Measurements from ENCODE around the gene MPPED2.

DNA sequence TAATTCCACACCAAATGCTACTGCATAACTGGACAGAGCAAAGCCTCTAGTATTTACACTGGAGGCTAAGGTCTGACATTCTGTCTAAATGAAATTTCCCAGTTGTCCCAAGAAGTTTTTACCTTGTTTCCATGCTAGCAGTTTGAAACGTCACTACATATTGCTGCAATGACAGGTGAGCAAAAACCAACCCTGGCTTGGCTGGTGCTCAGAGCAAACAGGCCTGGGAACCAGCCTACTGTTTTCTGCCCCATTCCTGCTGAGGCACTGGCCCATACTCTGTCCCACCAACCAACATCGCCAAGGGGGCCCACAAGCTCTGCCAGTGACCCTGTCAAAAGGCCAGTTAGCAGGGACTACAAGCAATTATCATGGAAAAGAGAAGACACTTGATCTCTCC, 131.1 kb downstream of the MPPED2 start:
- TF ChIP-seq CEBPB (IDR thresholded peaks at IDR 0.05) (no peak), EGR1 (IDR thresholded peaks at IDR 0.05) (no peak), YY1 (IDR thresholded peaks at IDR 0.05; ENCODE audit: low read depth) (no peak), CREB1 (IDR thresholded peaks at IDR 0.05; ENCODE audit: low read depth) (no peak), EP300 (IDR thresholded peaks at IDR 0.05; ENCODE audit: borderline replicate concordance) (no peak), TAF1 (IDR thresholded peaks at IDR 0.05; ENCODE audit: low read depth) (no peak), TCF12 (IDR thresholded peaks at IDR 0.05; ENCODE audit: low read depth) (no peak), NFIC (IDR thresholded peaks at IDR 0.05) (no peak), RAD21 (IDR thresholded peaks at IDR 0.05; ENCODE audit: low read depth) (no peak), FOXM1 (IDR thresholded peaks at IDR 0.05; ENCODE audit: borderline replicate concordance, low read depth) (no peak), TEAD4 (IDR thresholded peaks at IDR 0.05) (no peak), ZBTB7A (IDR thresholded peaks at IDR 0.05; ENCODE audit: low read depth) (no peak)
- TF ChIP-seq, protein P1, sequence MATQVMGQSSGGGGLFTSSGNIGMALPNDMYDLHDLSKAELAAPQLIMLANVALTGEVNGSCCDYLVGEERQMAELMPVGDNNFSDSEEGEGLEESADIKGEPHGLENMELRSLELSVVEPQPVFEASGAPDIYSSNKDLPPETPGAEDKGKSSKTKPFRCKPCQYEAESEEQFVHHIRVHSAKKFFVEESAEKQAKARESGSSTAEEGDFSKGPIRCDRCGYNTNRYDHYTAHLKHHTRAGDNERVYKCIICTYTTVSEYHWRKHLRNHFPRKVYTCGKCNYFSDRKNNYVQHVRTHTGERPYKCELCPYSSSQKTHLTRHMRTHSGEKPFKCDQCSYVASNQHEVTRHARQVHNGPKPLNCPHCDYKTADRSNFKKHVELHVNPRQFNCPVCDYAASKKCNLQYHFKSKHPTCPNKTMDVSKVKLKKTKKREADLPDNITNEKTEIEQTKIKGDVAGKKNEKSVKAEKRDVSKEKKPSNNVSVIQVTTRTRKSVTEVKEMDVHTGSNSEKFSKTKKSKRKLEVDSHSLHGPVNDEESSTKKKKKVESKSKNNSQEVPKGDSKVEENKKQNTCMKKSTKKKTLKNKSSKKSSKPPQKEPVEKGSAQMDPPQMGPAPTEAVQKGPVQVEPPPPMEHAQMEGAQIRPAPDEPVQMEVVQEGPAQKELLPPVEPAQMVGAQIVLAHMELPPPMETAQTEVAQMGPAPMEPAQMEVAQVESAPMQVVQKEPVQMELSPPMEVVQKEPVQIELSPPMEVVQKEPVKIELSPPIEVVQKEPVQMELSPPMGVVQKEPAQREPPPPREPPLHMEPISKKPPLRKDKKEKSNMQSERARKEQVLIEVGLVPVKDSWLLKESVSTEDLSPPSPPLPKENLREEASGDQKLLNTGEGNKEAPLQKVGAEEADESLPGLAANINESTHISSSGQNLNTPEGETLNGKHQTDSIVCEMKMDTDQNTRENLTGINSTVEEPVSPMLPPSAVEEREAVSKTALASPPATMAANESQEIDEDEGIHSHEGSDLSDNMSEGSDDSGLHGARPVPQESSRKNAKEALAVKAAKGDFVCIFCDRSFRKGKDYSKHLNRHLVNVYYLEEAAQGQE (IDR thresholded peaks at IDR 0.05; ENCODE audit: low read depth): no peak
- TF ChIP-seq, protein P2, sequence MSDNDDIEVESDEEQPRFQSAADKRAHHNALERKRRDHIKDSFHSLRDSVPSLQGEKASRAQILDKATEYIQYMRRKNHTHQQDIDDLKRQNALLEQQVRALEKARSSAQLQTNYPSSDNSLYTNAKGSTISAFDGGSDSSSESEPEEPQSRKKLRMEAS (IDR thresholded peaks at IDR 0.05): no peak

Measured in Ishikawa (cell line).